ENCODE results near the gene COL9A3.

The COL9A3 gene

GRCh38 chr20:62816031-62816883, 593 bp upstream of the COL9A3 start:
- no peaks in the 10 kb centered on the region for H3K9me2 ChIP-seq (replicated peaks; ENCODE audit: low read depth, low read length)
- no peaks in the 10 kb centered on the region for H3F3A ChIP-seq (ENCODE audit: low read depth)
- H3K4me3 ChIP-seq (ENCODE audit: low read length, poor library complexity, severe bottlenecking): peak overlapping the region; percentile 40
- H4K20me1 ChIP-seq (ENCODE audit: insufficient read depth, low read length, poor library complexity, severe bottlenecking): no peaks in the 10 kb centered on the region
- no peak for TF ChIP-seq EZH2phosphoT487 (IDR thresholded peaks at IDR 0.05; ENCODE audit: borderline replicate concordance)
- no peak for TF ChIP-seq CTCF (conservative IDR thresholded peaks at IDR 0.05; ENCODE audit: low read length)
- H3K9ac ChIP-seq (ENCODE audit: low read depth, low read length, poor library complexity, severe bottlenecking): no peak overlapping the region
- H2AFZ ChIP-seq (ENCODE audit: low read length): peak overlapping the region; percentile 60; the same call in 1 of the 2 replicates
- no peaks in the 10 kb centered on the region for H3K27me3 ChIP-seq (ENCODE audit: insufficient read depth, low read length, poor library complexity, severe bottlenecking)
- H3K36me3 ChIP-seq (ENCODE audit: insufficient read depth, low read length): peaks cover 7% of the 10 kb centered on the region; the same call in 1 of the 2 replicates
- no peaks in the 10 kb centered on the region for H3K79me2 ChIP-seq (ENCODE audit: insufficient read depth, low read length)
- no peaks in the 10 kb centered on the region for H3K4me1 ChIP-seq (ENCODE audit: insufficient read depth, low read length, poor library complexity, severe bottlenecking)
- no peak overlapping the region for H3K4me2 ChIP-seq (ENCODE audit: low read depth, low read length, poor library complexity, severe bottlenecking)
- no peaks in the 10 kb centered on the region for H3K9me3 ChIP-seq (ENCODE audit: insufficient read depth, low read depth, low read length)

GRCh38 chr20:62817975-62818591, 1.2 kb downstream of the COL9A3 start:
- Histone ChIP-seq H3F3A (ENCODE audit: low read depth) (no peaks in the 10 kb centered on the region), H3K9me3 (ENCODE audit: insufficient read depth, low read depth, low read length) (no peaks in the 10 kb centered on the region), H3K79me2 (ENCODE audit: insufficient read depth, low read length) (no peaks in the 10 kb centered on the region), H3K9me2 (replicated peaks; ENCODE audit: low read depth, low read length) (no peaks in the 10 kb centered on the region), H3K36me3 (ENCODE audit: insufficient read depth, low read length) (no peaks in the 10 kb centered on the region), H2AFZ (ENCODE audit: low read length) (no peak overlapping the region), H3K4me3 (ENCODE audit: low read length, poor library complexity, severe bottlenecking) (no peak overlapping the region), H3K27me3 (ENCODE audit: insufficient read depth, low read length, poor library complexity, severe bottlenecking) (no peaks in the 10 kb centered on the region), H4K20me1 (ENCODE audit: insufficient read depth, low read length, poor library complexity, severe bottlenecking) (no peaks in the 10 kb centered on the region), H3K4me1 (ENCODE audit: insufficient read depth, low read length, poor library complexity, severe bottlenecking) (no peaks in the 10 kb centered on the region), H3K9ac (ENCODE audit: low read depth, low read length, poor library complexity, severe bottlenecking) (no peak overlapping the region), H3K4me2 (ENCODE audit: low read depth, low read length, poor library complexity, severe bottlenecking) (no peak overlapping the region)
- TF ChIP-seq CTCF (conservative IDR thresholded peaks at IDR 0.05; ENCODE audit: low read length): no peak

- Histone ChIP-seq H3K9ac (ENCODE audit: low read depth, low read length, poor library complexity, severe bottlenecking) (no peak overlapping the region), H3K79me2 (ENCODE audit: insufficient read depth, low read length) (no peaks in the 10 kb centered on the region), H3K27me3 (ENCODE audit: insufficient read depth, low read length, poor library complexity, severe bottlenecking) (no peaks in the 10 kb centered on the region), H2AFZ (ENCODE audit: low read length) (no peak overlapping the region), H3K4me2 (ENCODE audit: low read depth, low read length, poor library complexity, severe bottlenecking) (no peak overlapping the region), H3K4me3 (ENCODE audit: low read length, poor library complexity, severe bottlenecking) (no peak overlapping the region), H3F3A (ENCODE audit: low read depth) (no peaks in the 10 kb centered on the region), H3K4me1 (ENCODE audit: insufficient read depth, low read length, poor library complexity, severe bottlenecking) (no peaks in the 10 kb centered on the region), H3K36me3 (ENCODE audit: insufficient read depth, low read length) (no peaks in the 10 kb centered on the region), H3K9me2 (replicated peaks; ENCODE audit: low read depth, low read length) (no peaks in the 10 kb centered on the region), H3K9me3 (ENCODE audit: insufficient read depth, low read depth, low read length) (no peaks in the 10 kb centered on the region), H4K20me1 (ENCODE audit: insufficient read depth, low read length, poor library complexity, severe bottlenecking) (no peaks in the 10 kb centered on the region)
- TF ChIP-seq EZH2phosphoT487 (IDR thresholded peaks at IDR 0.05; ENCODE audit: borderline replicate concordance) (no peak), CTCF (conservative IDR thresholded peaks at IDR 0.05; ENCODE audit: low read length) (no peak)
These were observed 2.0 kb downstream of the COL9A3 start for GRCh38 chr20:62818592-62819493.

Measured in Loucy (cell line).